Liver (tissue), 9 donors: ENCODE data around the gene RNU6-9. TPM values are rescaled to one million over a fixed set of nuclear protein-coding genes. Genes with fewer than 3 reads are reported as not detected.

Experiments used
- DNase-seq: peaks from one replicate; pipeline ENCODE4 v3.0.0-alpha.2; 2017; ENCODE audit warnings: low spot score
- H3K27ac ChIP-seq, 2 donors: one replicate each; pipeline ENCODE4 v1.7.0; 2013; ENCODE audit warnings: inconsistent platforms in 2 of 2, low read length in 2 of 2, control low read depth in 1 of 2, low read depth in 1 of 2, mild to moderate bottlenecking in 1 of 2
- H3K27me3 ChIP-seq, 4 donors: one replicate each; pipeline versions ENCODE4 v1.6.1 to v1.7.0; 2013; ENCODE audit warnings: low read length in 3 of 4, inconsistent platforms in 1 of 4, mild to moderate bottlenecking in 1 of 4, moderate library complexity in 1 of 4; ENCODE audit not compliant: control insufficient read depth in 4 of 4, insufficient read depth in 4 of 4
- H3K36me3 ChIP-seq, 4 donors: one replicate each; pipeline versions ENCODE4 v1.6.1 to v1.7.0; 2013; ENCODE audit warnings: low read length in 3 of 4, mild to moderate bottlenecking in 3 of 4, low read depth in 1 of 4, moderate library complexity in 1 of 4; ENCODE audit not compliant: control insufficient read depth in 4 of 4, insufficient read depth in 3 of 4
- H3K4me1 ChIP-seq, 4 donors: one replicate each; pipeline versions ENCODE4 v1.6.1 to v1.7.0; 2013; ENCODE audit warnings: low read length in 3 of 4, mild to moderate bottlenecking in 3 of 4, moderate library complexity in 1 of 4; ENCODE audit not compliant: control insufficient read depth in 4 of 4, insufficient read depth in 4 of 4
- H3K4me3 ChIP-seq, 3 donors: one replicate each; pipeline versions ENCODE4 v1.6.1 to v1.7.0; 2013; ENCODE audit warnings: low read length in 3 of 3, control low read depth in 1 of 3, low read depth in 1 of 3, mild to moderate bottlenecking in 1 of 3
- H3K9ac ChIP-seq, 2 donors: one replicate each; pipeline ENCODE4 v1.7.0; 2013; ENCODE audit warnings: low read length in 2 of 2, mild to moderate bottlenecking in 2 of 2, moderate library complexity in 2 of 2, control low read depth in 1 of 2, low read depth in 1 of 2
- H3K9me3 ChIP-seq, 4 donors: one replicate each; pipeline versions ENCODE4 v1.6.1 to v1.7.0; 2013; ENCODE audit warnings: low read length in 3 of 4; ENCODE audit not compliant: control insufficient read depth in 4 of 4
- EGR1 ChIP-seq, 2 donors: IDR thresholded peaks; 2 replicates each; pipeline ENCODE4 v1.6.1; 2016 to 2018; ENCODE audit warnings: antibody characterized with exemption in 2 of 2, low read depth in 2 of 2
- FOXA1 ChIP-seq: IDR thresholded peaks from 2 replicates; pipeline ENCODE4 v1.6.1; 2016; ENCODE audit warnings: antibody characterized with exemption
- GABPA ChIP-seq, 2 donors: IDR thresholded peaks in 1 of 2; conservative IDR thresholded peaks in 1 of 2; 2 replicates each; pipeline ENCODE4 v1.6.1; 2016; ENCODE audit warnings: antibody characterized with exemption in 2 of 2, mild to moderate bottlenecking in 1 of 2, moderate library complexity in 1 of 2
- HNF4A ChIP-seq, 2 donors: conservative IDR thresholded peaks; 2 replicates each; pipeline ENCODE4 v1.6.1; 2016; ENCODE audit warnings: antibody characterized with exemption in 2 of 2, mild to moderate bottlenecking in 2 of 2
- HNF4G ChIP-seq: IDR thresholded peaks from 2 replicates; pipeline ENCODE4 v1.6.1; 2016; ENCODE audit warnings: antibody characterized with exemption
- RAD21 ChIP-seq, 2 donors: IDR thresholded peaks; 2 replicates each; pipeline ENCODE4 v1.6.1; 2016; ENCODE audit warnings: antibody characterized with exemption in 2 of 2, mild to moderate bottlenecking in 2 of 2
- REST ChIP-seq: IDR thresholded peaks from 2 replicates; pipeline ENCODE4 v1.6.1; 2016; ENCODE audit warnings: antibody characterized with exemption, mild to moderate bottlenecking
- RXRA ChIP-seq, 2 donors: IDR thresholded peaks; 2 replicates each; pipeline ENCODE4 v1.6.1; 2017 to 2018; ENCODE audit warnings: antibody characterized with exemption in 2 of 2, mild to moderate bottlenecking in 1 of 2
- SP1 ChIP-seq: IDR thresholded peaks from 2 replicates; pipeline ENCODE4 v1.6.1; 2018; ENCODE audit warnings: antibody characterized with exemption, mild to moderate bottlenecking
- WGBS: extraction: QIAGEN DNeasy Blood & Tissue Kit; methylation state at CpG from one replicate; pipeline ENCODE4 v1.1.7; 2013; 5-methylcytosine and 5-hydroxymethylcytosine counted together
- polyA plus RNA-seq, 2 donors: library from polyadenylated mRNA; stranded (reverse) in 1 of 2; unstranded in 1 of 2; fragments of 200-250 nt in 1 of 2; fragments of >200 nt in 1 of 2; fragmentation: Nextera tagmentation in 1 of 2; extraction: Ambion mirVana in 1 of 2; gene quantifications; one replicate each; pipeline versions ENCODE4 v1.2.1 to v1.2.3, GENCODE V29; 2013 to 2015
- total RNA-seq, 2 donors: library from RNA; depleted of rRNA; stranded (reverse); fragments of >200 nt; gene quantifications; one replicate each; pipeline ENCODE4 v1.2.3, GENCODE V29; 2014
- TF ChIP-seq, protein P1 (sequence below): fragments of 150-350 bp; IDR thresholded peaks from 2 replicates; pipeline ENCODE4 v1.5.1; 2017; ENCODE audit warnings: improper control_type of control experiment, low read depth, low read length; ENCODE audit not compliant: missing input control
- donor health status: healthy.
- donor health status: healthy.
- donor health status: healthy.
- donor health status: healthy.
- donor health status: healthy.

The RNU6-9 gene
- total and polyA plus RNA-seq, 4 donors = not detected

GRCh38 chr19:885536-886224 is 7.6 kb upstream of the RNU6-9 start:
- Histone ChIP-seq H3K9me3 (no peaks in the 10 kb centered on the region), H3K36me3 (peaks cover 0 to 72% (median 22%) of the 10 kb centered on the region in 4 donors), H3K9ac (no peak overlapping the region), H3K27me3 (no peaks in the 10 kb centered on the region), H3K4me1 (no peaks in the 10 kb centered on the region), H3K27ac (no peak overlapping the region), H3K4me3 (no peak overlapping the region)
- 97% methylated on average over 64 of the region's 64 CpGs for WGBS
- TF ChIP-seq, protein P1, sequence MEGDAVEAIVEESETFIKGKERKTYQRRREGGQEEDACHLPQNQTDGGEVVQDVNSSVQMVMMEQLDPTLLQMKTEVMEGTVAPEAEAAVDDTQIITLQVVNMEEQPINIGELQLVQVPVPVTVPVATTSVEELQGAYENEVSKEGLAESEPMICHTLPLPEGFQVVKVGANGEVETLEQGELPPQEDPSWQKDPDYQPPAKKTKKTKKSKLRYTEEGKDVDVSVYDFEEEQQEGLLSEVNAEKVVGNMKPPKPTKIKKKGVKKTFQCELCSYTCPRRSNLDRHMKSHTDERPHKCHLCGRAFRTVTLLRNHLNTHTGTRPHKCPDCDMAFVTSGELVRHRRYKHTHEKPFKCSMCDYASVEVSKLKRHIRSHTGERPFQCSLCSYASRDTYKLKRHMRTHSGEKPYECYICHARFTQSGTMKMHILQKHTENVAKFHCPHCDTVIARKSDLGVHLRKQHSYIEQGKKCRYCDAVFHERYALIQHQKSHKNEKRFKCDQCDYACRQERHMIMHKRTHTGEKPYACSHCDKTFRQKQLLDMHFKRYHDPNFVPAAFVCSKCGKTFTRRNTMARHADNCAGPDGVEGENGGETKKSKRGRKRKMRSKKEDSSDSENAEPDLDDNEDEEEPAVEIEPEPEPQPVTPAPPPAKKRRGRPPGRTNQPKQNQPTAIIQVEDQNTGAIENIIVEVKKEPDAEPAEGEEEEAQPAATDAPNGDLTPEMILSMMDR = no peak
- TF ChIP-seq GABPA (IDR thresholded peaks at IDR 0.05 in 1 of 2, conservative IDR thresholded peaks at IDR 0.05 in 1 of 2) (no peak), HNF4G (no peak), REST (no peak), EGR1 (IDR thresholded peaks at IDR 0.05; ENCODE audit: low read depth in 2 of 2) (no peak), SP1 (no peak), HNF4A (conservative IDR thresholded peaks at IDR 0.05) (no peak)
- no peak for DNase-seq

DNA sequence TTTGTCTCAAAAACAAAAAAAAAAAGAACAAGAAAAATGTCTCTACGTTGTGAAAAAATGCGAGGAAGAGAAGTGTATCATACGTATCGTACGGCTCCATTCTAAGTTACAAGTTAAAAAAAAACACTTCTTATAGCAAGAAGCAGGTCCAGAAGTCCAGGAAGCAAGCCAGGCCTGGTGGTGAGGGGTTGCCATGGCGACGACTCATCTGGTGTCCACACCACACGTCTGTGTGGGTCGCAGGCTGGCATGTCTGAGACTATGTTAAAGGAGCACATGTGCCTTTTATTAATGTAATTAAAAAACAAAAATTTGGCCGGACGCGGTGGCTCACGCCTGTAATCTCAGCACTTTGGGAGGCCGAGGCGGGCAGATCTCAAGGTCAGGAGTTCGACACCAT is 6.2 kb upstream of the RNU6-9 start:
- Histone ChIP-seq H3K9me3 (no peaks in the 10 kb centered on the region), H3K36me3 (peaks cover 0 to 60% (median 21%) of the 10 kb centered on the region in 4 donors), H3K4me3 (no peak overlapping the region), H3K27ac (no peak overlapping the region), H3K4me1 (peaks cover 0 to 3% (median 3%) of the 10 kb centered on the region in 4 donors), H3K9ac (no peak overlapping the region), H3K27me3 (no peaks in the 10 kb centered on the region)
- DNase-seq = no peak
- 88% methylated on average over 16 of the region's 16 CpGs for WGBS
- no peak for TF ChIP-seq EGR1 (IDR thresholded peaks at IDR 0.05; ENCODE audit: low read depth in 2 of 2)
- TF ChIP-seq RXRA (IDR thresholded peaks at IDR 0.05) = no peak
- TF ChIP-seq SP1 = no peak
- TF ChIP-seq, protein P1 = no peak
- TF ChIP-seq FOXA1 = no peak
- no peak for TF ChIP-seq RAD21 (IDR thresholded peaks at IDR 0.05)
- TF ChIP-seq GABPA (IDR thresholded peaks at IDR 0.05 in 1 of 2, conservative IDR thresholded peaks at IDR 0.05 in 1 of 2) = no peak
